GM18502 (cell line): ENCODE measurements around the gene ACTR3.
A peak's percentile ranks its signal among the peaks of the same experiment; 100 is the strongest.

Experiments used
- ATAC-seq: cut with Tn5 transposase; IDR thresholded peaks from one replicate; pipeline ENCODE4 v1.9.1; 2021; ENCODE audit warnings: mild to moderate bottlenecking; ENCODE audit not compliant: unreplicated experiment, poor library complexity

The ACTR3 gene

DNA sequence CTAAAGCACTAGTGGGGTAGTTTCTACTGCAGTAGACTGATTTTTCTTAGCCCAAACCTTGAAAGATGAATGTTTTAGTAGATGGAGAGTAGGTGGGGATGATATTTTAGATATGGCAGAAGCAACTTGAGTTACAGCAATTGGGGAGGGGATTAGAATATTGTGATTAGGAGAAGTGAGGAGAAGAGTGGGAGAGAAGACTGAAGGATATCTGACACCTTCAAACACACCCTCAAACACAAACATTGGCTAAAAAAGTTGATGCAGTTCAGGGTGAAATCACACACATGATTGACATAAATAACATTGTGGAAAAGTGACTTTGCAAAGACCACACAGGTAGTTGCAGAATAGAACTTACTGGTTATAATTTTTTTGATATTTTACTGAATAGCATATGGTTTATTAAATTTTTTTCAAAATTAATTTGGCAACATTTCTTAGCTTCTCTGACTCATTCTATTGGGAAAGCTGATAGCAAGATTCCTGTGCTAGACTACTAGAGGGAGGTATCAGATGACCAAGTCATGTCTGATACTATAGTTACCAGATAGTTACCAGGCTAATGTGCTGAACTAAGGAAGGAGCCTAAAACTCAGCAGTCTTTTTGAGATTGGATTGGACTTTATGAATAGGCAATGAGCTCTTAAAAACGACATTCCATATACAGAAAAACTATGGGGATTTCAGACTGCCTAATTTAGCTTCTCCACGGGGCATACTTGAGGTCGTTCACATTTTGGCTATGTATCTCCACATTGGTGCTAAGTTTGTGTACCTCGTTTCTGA, 73.0 kb downstream of the ACTR3 start:
- ATAC-seq = no peak

DNA sequence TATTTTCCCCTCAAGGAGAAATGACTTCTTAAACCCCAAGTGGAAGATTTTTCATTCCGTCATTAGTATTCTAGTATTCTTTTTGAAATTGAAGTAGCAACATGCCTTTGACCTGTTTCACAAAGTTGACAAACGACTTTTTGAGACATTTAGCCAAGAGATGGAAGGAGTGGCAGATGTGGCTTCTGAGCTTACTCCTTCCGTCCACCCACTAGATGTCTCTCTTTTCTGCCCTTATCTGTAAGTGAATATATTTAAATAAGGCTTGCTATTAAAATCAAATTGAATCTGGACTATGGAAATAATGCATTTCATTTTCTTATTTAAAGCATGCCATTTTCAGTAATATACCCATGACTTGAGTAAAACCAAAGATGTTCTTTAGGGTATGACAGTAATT, 74.1 kb downstream of the ACTR3 start:
- ATAC-seq = no peak

DNA sequence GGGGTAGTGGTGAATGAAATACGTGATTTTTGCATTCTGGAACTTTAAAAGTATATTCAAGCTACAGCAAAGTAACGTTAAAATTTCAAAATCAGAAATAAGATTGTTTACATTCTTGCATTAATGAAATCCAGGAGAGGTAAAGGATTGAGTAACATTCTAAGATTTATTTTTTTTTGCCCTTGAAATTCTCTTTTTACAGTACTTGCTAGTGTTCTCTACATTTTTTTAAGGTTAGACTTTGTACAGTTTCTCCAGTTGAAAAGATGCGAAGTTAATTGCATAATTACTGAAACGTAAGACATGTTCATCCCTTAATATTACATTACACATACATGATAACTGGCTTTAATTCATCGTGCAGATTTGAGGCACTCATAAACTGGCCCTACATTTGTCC, 74.5 kb downstream of the ACTR3 start:
- ATAC-seq = no peak

DNA sequence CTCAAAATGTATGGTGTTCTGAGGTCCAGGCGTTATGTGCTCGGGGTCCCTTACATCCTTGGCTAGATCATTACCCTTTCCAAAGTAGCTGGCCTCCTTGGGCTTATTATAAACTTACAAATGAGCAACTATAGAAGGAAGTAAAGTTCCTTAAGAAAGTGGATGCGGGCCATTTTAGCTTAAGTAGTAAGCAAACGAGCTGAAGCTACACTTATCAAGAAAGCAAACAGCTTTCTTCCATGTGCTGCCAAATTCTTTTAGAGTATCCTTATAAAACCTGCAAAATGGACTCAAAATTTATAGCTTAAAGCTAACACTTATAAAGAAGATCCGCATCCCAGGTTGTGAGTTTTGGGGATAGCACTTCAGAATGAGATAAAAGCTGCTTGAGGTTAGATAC, 75.3 kb downstream of the ACTR3 start:
- no peak for ATAC-seq

DNA sequence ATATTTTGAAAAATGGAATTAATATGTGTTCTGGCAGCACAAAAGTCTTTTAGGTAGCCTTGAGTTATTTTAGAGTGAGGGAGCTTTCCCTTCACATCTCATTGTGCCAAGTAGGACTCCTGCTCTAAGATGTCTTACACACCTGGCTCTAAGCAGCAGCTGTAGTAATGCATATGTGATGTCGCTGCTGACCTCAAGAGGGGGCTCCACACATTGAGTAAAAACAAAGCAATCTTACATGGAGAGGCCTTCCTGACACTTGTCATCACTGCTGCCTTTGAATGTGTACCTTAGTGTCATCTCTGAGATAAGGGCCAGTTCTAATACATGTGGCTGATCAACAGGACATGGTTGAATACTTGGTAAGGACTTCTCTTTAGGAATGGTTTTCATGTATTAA, 75.8 kb downstream of the ACTR3 start:
- peak; percentile 86 for ATAC-seq

DNA sequence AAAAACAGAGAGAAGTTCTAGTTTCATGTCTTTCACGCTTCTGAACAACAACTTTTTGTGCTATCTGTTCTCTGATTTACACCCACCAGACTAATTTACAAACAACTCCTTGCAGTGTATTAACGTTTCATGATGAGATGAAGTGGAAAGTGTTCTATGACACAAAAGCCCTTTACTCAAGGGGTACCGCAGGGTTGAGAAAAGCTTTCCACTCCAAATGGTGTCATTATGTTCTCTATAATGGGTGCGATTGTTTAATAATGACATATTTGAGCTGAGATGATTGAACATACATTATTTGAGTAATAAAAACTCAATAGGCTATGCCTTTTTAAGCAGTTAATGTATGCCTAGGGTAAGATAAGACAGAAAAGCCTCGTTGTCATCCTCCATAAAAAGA, 76.3 kb downstream of the ACTR3 start:
- ATAC-seq = no peak

DNA sequence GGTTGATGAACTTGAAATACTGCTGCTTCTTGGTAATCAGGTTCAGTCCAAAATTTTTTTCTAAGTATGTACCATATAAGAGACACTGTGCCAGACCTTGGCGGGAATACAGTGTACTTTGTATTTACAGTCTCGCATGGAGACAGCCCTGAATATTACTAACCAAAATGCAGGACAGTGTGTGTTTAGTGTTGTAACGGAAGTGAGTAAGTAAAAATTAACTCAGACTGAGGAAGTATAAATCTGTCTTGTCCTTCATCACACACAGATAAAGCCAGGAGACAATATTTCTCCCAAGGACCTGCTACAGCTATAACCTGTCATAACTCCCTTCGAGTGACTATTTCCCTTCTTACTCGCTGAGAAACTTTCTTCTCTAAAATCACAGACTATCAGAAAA, 76.9 kb downstream of the ACTR3 start:
- no peak for ATAC-seq

DNA sequence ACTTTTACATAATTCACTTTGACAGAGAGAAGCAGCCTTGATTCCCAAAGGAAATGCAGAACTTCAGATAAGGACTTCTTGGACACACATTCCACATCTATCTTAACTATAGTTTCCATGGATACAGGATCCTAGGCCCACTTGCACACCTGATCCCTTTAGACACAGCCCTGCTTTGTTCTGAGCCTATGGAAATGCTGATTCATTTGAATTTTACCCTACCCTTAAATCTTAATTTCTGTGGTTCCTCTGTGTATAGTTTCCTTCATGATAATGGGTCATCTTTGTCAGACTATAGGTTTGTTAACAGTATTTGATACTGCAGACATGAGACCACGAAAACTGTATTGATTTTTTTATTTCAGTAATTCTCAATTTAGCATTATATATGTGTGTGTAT, 77.4 kb downstream of the ACTR3 start:
- ATAC-seq = no peak

DNA sequence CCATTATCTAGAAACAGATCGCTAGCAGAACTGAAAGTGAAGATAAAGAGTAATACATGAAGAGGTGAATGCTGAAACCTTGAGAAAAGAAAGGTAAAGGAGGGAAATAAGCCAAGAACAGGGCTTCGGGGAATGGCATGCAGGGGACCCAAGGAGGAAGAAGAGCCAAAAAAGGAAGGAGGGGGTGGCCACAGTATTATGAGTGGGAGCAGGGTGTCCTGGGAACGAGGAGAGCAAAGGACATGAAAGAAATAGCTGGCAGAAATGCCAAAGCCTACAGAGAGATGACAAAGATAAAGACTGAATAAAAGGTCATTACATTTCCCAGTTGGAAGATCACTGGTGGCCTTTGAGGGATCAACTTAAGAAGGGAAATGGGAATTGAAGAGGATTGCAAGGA, 82.9 kb downstream of the ACTR3 start:
- ATAC-seq = no peak

DNA sequence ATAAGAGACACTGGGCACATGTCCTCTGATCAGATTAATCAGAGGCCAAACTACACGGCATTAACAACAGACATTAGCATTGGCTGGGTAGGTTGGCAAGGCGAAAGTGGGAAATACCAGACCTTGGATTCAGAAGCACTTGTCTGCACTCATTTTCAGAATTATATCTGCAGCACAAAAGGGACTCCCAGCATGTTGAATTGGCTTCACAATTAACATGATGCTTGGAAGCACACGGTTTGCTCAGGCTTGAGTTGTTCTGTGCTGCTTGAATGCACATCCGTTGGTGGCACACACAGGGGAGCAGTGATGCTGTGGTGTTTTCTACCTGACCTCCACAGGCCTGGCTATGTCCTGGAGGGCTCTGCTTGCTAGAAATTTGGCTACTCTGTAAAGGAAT, 83.9 kb downstream of the ACTR3 start:
- no peak for ATAC-seq

DNA sequence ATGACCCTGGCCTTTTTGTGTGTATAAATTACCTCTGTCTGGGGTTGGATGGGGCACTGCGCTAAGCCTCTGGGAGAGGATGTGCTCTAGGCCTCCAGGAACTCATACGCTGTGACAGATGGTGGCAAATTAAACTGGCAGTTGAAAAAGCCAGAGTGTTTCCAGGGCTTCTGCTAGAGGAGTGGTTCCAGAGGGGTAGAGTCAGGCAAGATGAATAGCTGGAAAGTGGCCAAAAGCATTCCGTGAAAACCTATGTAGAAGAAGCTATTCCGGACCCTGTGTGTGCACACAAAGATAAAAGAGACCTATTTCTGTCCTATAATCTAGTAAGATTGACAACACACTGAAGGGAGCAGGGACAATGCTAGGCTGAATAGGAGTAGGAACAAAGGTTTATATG, 84.8 kb downstream of the ACTR3 start:
- ATAC-seq = no peak

DNA sequence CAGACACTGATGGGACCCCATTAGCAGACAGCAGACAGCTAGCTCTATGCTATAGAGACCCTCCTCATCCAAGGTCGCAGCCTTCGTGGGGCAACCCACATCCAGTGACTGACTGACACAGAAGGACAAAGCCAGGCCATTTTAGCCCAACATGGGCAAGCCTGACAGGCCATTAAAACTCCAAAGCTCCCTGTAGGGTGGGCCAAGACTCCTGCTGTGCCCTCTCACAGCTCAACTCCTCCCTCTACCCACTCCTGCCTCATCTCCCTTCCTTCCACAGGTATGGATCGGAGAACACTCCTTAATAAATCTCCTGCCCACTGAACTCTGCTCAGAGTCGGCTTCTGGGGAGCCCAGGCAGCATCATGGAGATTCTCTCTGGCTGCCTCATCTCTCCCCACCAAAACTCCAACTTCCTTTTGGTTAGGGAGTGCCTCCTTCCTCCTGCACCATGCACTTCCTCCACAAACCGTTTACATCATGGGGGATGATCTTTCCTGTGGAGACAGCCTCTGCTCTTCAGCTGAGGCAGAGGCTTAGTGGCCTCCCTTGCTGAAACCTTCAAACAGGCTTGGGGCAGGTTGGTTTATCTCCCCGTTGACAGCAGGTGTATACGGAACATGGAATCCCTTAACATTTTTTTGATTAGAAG, 86.5 kb downstream of the ACTR3 start:
- ATAC-seq = no peak

DNA sequence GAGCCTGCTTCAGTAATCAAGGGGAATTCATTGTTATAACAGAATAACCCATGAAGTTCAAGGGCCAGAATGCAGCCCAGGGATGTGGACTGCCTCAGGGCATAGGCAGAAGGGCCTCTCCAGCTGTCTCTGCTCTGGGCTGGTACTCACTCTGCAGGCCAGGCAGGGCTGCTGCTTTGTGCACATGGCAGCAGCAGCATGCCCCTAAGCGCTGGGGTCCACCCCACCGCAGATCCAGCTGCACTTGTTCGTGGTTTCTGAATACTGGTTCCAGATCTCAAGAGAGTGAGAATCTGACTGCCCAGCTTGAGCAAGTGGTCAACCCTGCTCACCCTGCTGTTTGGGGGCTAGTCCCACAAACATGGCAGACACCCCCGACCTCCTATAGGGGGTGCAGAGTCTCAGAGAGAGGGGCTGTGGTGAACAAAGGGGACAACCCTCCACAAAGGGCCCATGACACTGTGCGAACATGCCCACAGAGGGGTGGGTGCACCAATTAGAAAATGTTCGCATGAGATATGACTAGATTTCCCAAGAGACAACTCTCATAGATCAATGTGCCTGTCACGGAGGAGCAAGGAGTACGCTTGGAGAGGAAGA, 87.3 kb downstream of the ACTR3 start:
- ATAC-seq = no peak

DNA sequence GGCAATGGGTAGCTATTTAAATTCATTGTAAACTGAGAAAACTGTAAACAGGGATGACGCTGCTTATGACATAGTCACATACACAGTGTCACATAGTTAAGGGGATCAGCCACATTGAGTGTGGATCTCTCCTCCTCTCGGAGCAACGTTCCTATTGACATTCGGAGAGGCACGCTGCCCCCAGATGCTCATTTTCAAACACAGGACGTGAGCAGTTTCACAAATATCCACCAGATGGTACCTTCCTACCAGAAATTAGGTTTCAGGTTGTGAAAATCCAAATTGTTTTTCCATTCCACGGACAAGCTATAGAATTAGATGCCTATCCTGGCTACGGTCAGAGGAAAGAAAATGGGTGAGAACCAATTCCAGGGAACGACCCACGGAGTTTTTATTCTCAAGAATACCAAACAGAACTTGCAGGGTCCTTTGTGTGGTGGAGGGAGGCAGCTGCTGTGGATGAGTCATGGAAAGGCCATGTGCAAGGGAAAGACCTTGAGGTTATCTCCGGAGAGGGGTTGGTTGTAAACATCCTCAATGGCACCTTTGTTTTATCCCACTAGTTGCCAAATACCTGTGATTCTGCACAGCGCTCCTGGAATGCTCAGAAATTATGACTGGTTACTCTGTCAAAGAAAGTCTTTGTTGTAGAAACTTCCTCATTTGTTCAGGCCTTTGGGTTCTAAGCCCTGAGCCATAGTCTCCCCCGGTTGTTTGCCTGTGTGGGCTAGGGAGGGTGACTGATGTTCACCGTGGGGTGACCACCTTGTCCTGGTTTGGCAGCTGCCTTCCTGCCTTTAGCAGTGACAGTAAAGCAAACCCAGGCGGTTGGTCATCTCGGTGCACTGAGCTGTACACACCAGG, 88.0 kb downstream of the ACTR3 start:
- no peak for ATAC-seq

DNA sequence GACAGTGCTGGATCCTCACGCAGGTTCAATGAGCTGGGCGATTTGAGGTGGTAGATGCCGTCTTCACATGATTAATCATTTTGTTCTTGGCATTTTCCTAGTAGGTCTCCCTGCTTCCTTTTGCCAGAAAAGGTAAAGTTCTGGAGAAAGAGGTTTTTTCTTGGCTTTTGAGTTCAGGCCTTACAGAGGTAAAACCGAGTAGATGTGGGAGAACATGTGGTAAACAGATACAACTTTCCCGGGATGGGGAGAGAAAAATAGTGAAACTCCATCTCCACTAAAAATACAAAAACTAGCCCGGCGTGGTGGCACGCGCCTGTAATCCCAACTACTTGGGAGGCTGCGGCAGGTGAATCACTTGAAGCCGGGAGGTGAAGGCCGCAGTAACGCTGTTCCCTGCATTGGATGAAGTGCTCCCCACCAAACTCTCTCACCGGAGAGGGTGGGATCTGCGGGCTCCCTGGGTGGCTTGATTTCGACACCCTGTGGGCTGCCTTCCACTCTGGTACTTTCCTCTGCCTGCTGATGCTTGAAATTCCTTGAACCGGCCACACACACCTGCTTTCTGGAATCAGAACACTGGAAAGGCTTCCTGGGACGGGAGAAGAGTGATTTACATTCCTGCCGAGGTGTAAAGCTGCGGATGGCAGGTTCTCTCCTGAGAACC, 88.8 kb downstream of the ACTR3 start:
- ATAC-seq = no peak

DNA sequence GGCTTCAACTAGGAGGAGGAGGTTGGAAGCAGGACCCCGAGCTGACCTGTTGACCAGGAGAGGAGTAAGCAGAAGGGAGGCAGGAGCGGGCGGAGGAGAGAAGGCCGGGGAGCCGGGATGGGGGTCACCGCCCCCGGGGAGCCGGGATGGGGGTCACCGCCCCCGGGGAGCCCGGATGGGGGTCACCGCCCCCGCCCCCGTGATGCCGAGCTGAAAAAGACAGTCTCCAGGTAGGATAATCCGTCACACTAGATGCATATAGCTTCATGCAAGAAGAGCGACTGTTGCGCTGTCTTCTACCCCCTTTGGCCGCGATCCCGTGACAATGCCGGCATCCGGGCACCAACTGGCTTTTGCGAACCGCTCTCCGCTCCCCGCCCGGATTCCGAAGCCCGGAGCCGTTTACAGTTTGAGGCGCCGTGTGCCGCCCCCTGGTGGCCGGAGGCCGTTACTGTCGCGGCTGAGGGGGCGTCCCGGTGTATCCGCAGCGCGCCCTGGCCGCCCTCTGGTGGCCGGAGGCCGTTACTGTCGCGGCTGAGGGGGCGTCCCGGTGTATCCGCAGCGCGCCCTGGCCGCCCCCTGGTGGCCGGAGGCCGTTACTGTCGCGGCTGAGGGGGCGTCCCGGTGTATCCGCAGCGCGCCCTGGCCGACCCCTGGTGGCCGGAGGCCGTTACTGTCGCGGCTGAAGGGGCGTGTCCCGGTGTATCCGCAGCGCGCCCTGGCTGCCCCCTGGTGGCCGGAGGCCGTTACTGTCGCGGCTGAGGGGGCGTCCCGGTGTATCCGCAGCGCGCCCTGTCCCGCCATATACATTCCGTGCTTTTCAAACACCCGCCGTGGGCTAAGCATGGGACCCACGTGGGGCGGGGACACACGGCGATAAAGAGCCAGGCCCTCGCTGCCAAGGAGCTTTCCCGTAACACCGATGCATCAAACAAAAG, 89.6 kb downstream of the ACTR3 start:
- peak; percentile 40 for ATAC-seq

DNA sequence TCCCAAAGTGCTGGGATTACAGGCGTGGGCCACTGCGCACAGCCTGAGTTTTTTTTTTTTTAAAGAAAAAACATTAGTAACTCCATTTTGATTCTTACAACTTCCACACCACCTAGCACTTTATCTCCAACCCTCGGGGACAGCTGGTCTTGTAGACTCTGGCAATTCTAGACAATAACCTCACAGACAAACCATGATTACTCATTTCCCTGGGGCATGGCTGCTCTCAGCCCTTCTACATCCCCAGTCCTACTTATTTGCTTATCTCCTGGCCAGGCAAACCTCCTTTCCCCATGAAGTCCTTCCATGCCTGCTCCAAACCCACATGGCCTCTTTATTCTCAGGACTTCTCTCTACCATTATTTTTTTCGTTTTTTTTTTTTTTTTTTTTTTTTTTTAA, 91.1 kb downstream of the ACTR3 start:
- no peak for ATAC-seq

DNA sequence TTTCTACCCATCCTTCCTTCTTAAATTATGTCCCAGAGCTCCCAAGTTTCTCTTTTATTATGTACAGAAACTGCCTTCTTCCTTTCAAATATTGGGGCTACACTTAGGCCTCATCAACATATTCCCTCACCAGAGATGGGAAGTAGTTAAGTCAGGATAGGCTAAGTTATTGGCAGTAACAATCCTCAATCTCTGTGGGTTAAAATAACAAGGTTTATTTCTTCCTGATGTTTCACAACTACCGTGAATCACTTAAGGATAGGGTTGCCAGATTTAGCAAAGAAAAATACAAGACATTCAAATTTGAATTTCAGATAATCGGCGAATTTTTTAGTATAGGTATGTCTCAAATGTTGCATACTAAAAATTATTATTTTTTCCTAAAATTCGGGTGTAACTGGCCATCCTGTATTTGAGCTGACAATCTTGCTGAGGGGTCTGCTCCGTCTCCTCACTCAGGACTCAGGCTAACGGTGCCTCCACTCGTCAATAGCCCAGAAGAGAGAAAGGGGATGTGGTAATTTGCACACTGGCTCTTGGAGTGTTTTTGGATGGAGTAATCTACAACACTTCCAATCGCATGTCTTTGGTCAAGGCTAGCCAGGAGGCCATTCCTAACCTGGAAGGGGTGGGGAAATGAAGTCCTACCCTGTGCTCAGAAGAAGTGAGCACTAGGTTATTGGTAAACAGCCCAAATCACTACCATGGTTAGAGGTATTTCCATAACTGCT, 91.7 kb downstream of the ACTR3 start:
- ATAC-seq = no peak
